Activated T-cell treated with anti-CD3 and anti-CD28 coated beads, Interleukin-2, amount 50 U/mL, for 4 hours (primary cell): ENCODE measurements around the gene MALRD1. TPM values are rescaled to one million over a fixed set of nuclear protein-coding genes. Genes with fewer than 3 reads are reported as not detected.

Source experiments
- ATAC-seq, 2 donors: fragments of 200-7000 bp; cut with Tn5 transposase; one replicate each; pipeline ENCODE4 v1.10.0; 2021
- DNase-seq: peaks from one replicate; pipeline ENCODE4 v3.0.0-alpha.2; 2020
- H3K27me3 Mint-ChIP-seq: one replicate; pipeline ENCODE4 v1.8.0; 2021; ENCODE audit warnings: low read depth, mixed read lengths
- H3K36me3 Mint-ChIP-seq: one replicate; pipeline ENCODE4 v1.8.0; 2022; ENCODE audit warnings: mixed read lengths; ENCODE audit not compliant: insufficient read depth
- H3K4me1 Mint-ChIP-seq: one replicate; pipeline ENCODE4 v1.8.0; 2021; ENCODE audit warnings: low read depth, mixed read lengths
- H3K4me3 Mint-ChIP-seq: one replicate; pipeline ENCODE4 v1.8.0; 2021; ENCODE audit warnings: mild to moderate bottlenecking, moderate library complexity, mixed read lengths
- H3K9me3 Mint-ChIP-seq: one replicate; pipeline ENCODE4 v1.8.0; 2021; ENCODE audit warnings: mixed read lengths
- total RNA-seq, 3 donors: library from RNA; stranded (reverse); gene quantifications; one replicate each; pipeline ENCODE4 v1.2.1, GENCODE V29; 2021

Gene MALRD1
- total RNA-seq, 3 donors from 2014 or later: not detected

GRCh38 chr10:19532411-19532810, 483.8 kb downstream of the MALRD1 start:
- Mint-ChIP-seq H3K4me3 (no peak overlapping the region), H3K27me3 (no peaks in the 10 kb centered on the region), H3K36me3 (no peaks in the 10 kb centered on the region), H3K9me3 (peaks cover 7% of the 10 kb centered on the region), H3K4me1 (no peaks in the 10 kb centered on the region)
- DNase-seq (no peak), ATAC-seq (no peak)

GRCh38 chr10:19541299-19541698, 492.7 kb downstream of the MALRD1 start:
- H3K36me3 Mint-ChIP-seq: no peaks in the 10 kb centered on the region
- peaks cover 5% of the 10 kb centered on the region for H3K9me3 Mint-ChIP-seq
- ATAC-seq: no peak
- H3K27me3 Mint-ChIP-seq: no peaks in the 10 kb centered on the region
- no peaks in the 10 kb centered on the region for H3K4me1 Mint-ChIP-seq
- H3K4me3 Mint-ChIP-seq: no peak overlapping the region
- DNase-seq: no peak

GRCh38 chr10:19546224-19546623, 497.6 kb downstream of the MALRD1 start:
- no peaks in the 10 kb centered on the region for H3K27me3 Mint-ChIP-seq
- no peak for DNase-seq
- H3K9me3 Mint-ChIP-seq: peaks cover 11% of the 10 kb centered on the region
- no peak overlapping the region for H3K4me3 Mint-ChIP-seq
- H3K36me3 Mint-ChIP-seq: no peaks in the 10 kb centered on the region
- no peaks in the 10 kb centered on the region for H3K4me1 Mint-ChIP-seq
- ATAC-seq: no peak

- Mint-ChIP-seq H3K36me3 (no peaks in the 10 kb centered on the region), H3K4me1 (no peaks in the 10 kb centered on the region), H3K9me3 (peaks cover 15% of the 10 kb centered on the region), H3K27me3 (no peaks in the 10 kb centered on the region), H3K4me3 (no peak overlapping the region)
- ATAC-seq: no peak
- DNase-seq: no peak
Observed at GRCh38 chr10:19549503-19549902, 500.9 kb downstream of the MALRD1 start.

- H3K27me3 Mint-ChIP-seq: no peaks in the 10 kb centered on the region
- no peak overlapping the region for H3K4me3 Mint-ChIP-seq
- ATAC-seq (no peak), DNase-seq (no peak)
- peaks cover 11% of the 10 kb centered on the region for H3K9me3 Mint-ChIP-seq
- H3K4me1 Mint-ChIP-seq: no peaks in the 10 kb centered on the region
- no peaks in the 10 kb centered on the region for H3K36me3 Mint-ChIP-seq
Observed at GRCh38 chr10:19556666-19557065, 508.1 kb downstream of the MALRD1 start.

- ATAC-seq: no peak
- no peaks in the 10 kb centered on the region for H3K27me3 Mint-ChIP-seq
- H3K9me3 Mint-ChIP-seq: no peaks in the 10 kb centered on the region
- no peak for DNase-seq
- no peaks in the 10 kb centered on the region for H3K4me1 Mint-ChIP-seq
- H3K4me3 Mint-ChIP-seq: no peak overlapping the region
- no peaks in the 10 kb centered on the region for H3K36me3 Mint-ChIP-seq
Observed at GRCh38 chr10:19561181-19561580, 512.6 kb downstream of the MALRD1 start.

GRCh38 chr10:19563388-19564141, 515.0 kb downstream of the MALRD1 start:
- Mint-ChIP-seq H3K36me3 (no peaks in the 10 kb centered on the region), H3K9me3 (peaks cover 7% of the 10 kb centered on the region), H3K4me1 (no peaks in the 10 kb centered on the region), H3K27me3 (no peaks in the 10 kb centered on the region), H3K4me3 (no peak overlapping the region)
- ATAC-seq (no peak), DNase-seq (no peak)

- H3K4me1 Mint-ChIP-seq: no peaks in the 10 kb centered on the region
- H3K9me3 Mint-ChIP-seq: peaks cover 10% of the 10 kb centered on the region
- DNase-seq (no peak), ATAC-seq (no peak)
- no peaks in the 10 kb centered on the region for H3K36me3 Mint-ChIP-seq
- no peak overlapping the region for H3K4me3 Mint-ChIP-seq
- H3K27me3 Mint-ChIP-seq: no peaks in the 10 kb centered on the region
Observed at GRCh38 chr10:19570120-19570519, 521.5 kb downstream of the MALRD1 start.

GRCh38 chr10:19570991-19571390, 522.4 kb downstream of the MALRD1 start:
- ATAC-seq (no peak), DNase-seq (no peak)
- Mint-ChIP-seq H3K4me1 (no peaks in the 10 kb centered on the region), H3K4me3 (no peak overlapping the region), H3K9me3 (peaks cover 10% of the 10 kb centered on the region), H3K36me3 (no peaks in the 10 kb centered on the region), H3K27me3 (no peaks in the 10 kb centered on the region)

GRCh38 chr10:19572056-19572455, 523.5 kb downstream of the MALRD1 start:
- Mint-ChIP-seq H3K4me3 (no peak overlapping the region), H3K36me3 (no peaks in the 10 kb centered on the region), H3K27me3 (no peaks in the 10 kb centered on the region), H3K4me1 (no peaks in the 10 kb centered on the region), H3K9me3 (peaks cover 9% of the 10 kb centered on the region)
- DNase-seq (no peak), ATAC-seq (no peak)

- ATAC-seq: no peak
- no peaks in the 10 kb centered on the region for H3K4me1 Mint-ChIP-seq
- no peak overlapping the region for H3K4me3 Mint-ChIP-seq
- H3K36me3 Mint-ChIP-seq: no peaks in the 10 kb centered on the region
- H3K27me3 Mint-ChIP-seq: no peaks in the 10 kb centered on the region
- DNase-seq: no peak
- H3K9me3 Mint-ChIP-seq: peaks cover 7% of the 10 kb centered on the region
Observed at GRCh38 chr10:19576576-19576975, 528.0 kb downstream of the MALRD1 start.

- H3K9me3 Mint-ChIP-seq: peaks cover 7% of the 10 kb centered on the region
- no peak for ATAC-seq
- H3K27me3 Mint-ChIP-seq: no peaks in the 10 kb centered on the region
- DNase-seq: no peak
- no peaks in the 10 kb centered on the region for H3K4me1 Mint-ChIP-seq
- no peaks in the 10 kb centered on the region for H3K36me3 Mint-ChIP-seq
- no peak overlapping the region for H3K4me3 Mint-ChIP-seq
Observed at GRCh38 chr10:19577381-19577780, 528.8 kb downstream of the MALRD1 start.

GRCh38 chr10:19577807-19578206, 529.2 kb downstream of the MALRD1 start:
- Mint-ChIP-seq H3K9me3 (peaks cover 7% of the 10 kb centered on the region), H3K27me3 (no peaks in the 10 kb centered on the region), H3K4me3 (no peak overlapping the region), H3K36me3 (no peaks in the 10 kb centered on the region), H3K4me1 (no peaks in the 10 kb centered on the region)
- ATAC-seq (no peak), DNase-seq (no peak)

GRCh38 chr10:19578571-19578970, 530.0 kb downstream of the MALRD1 start:
- H3K27me3 Mint-ChIP-seq: no peaks in the 10 kb centered on the region
- H3K4me1 Mint-ChIP-seq: no peaks in the 10 kb centered on the region
- DNase-seq (no peak), ATAC-seq (no peak)
- peaks cover 7% of the 10 kb centered on the region for H3K9me3 Mint-ChIP-seq
- H3K36me3 Mint-ChIP-seq: no peaks in the 10 kb centered on the region
- H3K4me3 Mint-ChIP-seq: no peak overlapping the region

- DNase-seq (no peak), ATAC-seq (no peak)
- Mint-ChIP-seq H3K9me3 (peaks cover 6% of the 10 kb centered on the region), H3K4me1 (no peaks in the 10 kb centered on the region), H3K4me3 (no peak overlapping the region), H3K36me3 (no peaks in the 10 kb centered on the region), H3K27me3 (no peaks in the 10 kb centered on the region)
Observed at GRCh38 chr10:19579761-19580545, 531.4 kb downstream of the MALRD1 start.
